IPS-20b (cell line): ENCODE measurements around the gene TSPAN15.
"Not testable (repeated sequence)": the region's sequence is repeated elsewhere in the genome, so short reads cannot be mapped to it uniquely, and the experiment has no call there.

Source experiments
- H3K27ac ChIP-seq: one replicate; pipeline ENCODE4 v1.5.1; 2013; ENCODE audit warnings: low read length
- H3K27me3 ChIP-seq: 2 replicates; pipeline ENCODE4 v1.6.1; 2013; ENCODE audit warnings: mild to moderate bottlenecking, low read length, inconsistent platforms; ENCODE audit not compliant: insufficient read depth
- H3K36me3 ChIP-seq: 2 replicates; pipeline ENCODE4 v1.6.1; 2013; ENCODE audit warnings: low read depth, mild to moderate bottlenecking, inconsistent platforms, low read length, moderate library complexity; ENCODE audit not compliant: insufficient read depth
- H3K4me1 ChIP-seq: 2 replicates; pipeline ENCODE4 v1.6.1; 2013; ENCODE audit warnings: mild to moderate bottlenecking, control low read depth, inconsistent platforms, low read length, moderate library complexity; ENCODE audit not compliant: insufficient read depth
- H3K4me3 ChIP-seq: 2 replicates; pipeline ENCODE4 v1.5.1; 2013; ENCODE audit warnings: mild to moderate bottlenecking, low read length, inconsistent platforms
- H3K9ac ChIP-seq: 2 replicates; pipeline ENCODE4 v1.6.1; 2013; ENCODE audit warnings: low read depth, mild to moderate bottlenecking, inconsistent platforms, low read length, moderate library complexity
- H3K9me3 ChIP-seq: 2 replicates; pipeline ENCODE4 v1.6.1; 2013; ENCODE audit warnings: mild to moderate bottlenecking, low read depth, low read length, inconsistent platforms; ENCODE audit not compliant: insufficient read depth

TSPAN15 gene

DNA sequence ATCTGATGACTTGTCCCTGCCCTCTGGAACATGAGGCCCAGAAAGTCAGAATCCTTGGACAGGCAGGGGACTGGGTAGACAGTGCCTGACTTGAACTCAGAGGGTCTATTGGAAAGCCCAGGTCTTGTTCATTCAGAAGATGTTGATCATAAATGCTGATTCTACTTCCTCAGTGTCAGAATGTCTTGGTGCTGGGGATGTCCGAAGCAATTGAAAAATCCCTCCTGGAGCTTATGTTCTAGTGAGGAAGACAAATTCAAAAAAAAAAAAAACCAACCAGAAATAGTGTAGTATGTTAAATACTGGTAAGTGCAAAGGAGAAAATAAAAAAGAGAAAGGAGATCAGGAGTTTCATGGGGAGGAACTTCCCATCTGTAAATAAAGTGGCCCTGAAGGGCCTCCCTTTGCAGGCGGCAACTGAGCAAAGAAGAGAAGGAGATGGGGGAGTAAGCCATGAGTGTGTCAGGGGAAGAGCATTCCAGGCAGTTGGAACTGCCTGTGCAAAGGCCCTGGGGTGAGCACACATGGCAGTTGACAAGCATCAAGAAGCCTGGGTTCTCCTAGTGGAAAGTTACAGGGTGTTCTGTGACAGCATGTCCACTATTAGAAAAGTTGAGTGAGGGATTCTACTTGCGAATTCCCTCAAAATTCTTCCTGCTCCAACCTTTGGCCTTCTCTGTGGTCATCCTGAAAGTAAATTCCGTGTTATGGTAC is 30.7 kb downstream of the TSPAN15 start:
- H3K9ac ChIP-seq = no peak overlapping the region

DNA sequence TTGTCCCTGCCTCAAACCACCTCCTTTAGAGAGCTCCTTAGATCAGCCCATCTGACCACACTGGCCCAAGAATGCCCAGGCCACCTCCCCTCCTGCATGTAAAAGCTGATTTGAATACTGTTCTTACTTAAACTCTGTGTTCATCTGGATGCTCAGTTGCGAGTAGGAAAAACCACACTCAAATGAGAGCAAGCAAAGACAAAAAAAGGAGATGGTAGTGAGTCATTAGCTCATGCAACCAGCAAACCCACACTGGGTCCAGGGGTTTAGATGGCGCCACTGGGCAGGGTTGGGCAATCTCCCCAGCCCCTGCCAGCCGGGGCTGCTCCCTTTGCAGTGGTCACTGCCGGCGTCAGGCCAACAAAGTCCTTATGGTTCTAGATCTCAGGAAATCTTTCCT is 32.7 kb downstream of the TSPAN15 start:
- no peak overlapping the region for H3K9ac ChIP-seq
- no peak overlapping the region for H3K4me3 ChIP-seq
- peaks cover 5% of the 10 kb centered on the region; the same call in 1 of the 2 replicates for H3K9me3 ChIP-seq
- H3K27me3 ChIP-seq = no peaks in the 10 kb centered on the region
- H3K36me3 ChIP-seq = no peaks in the 10 kb centered on the region
- H3K27ac ChIP-seq = no peak overlapping the region
- H3K4me1 ChIP-seq = peaks cover 3% of the 10 kb centered on the region; the same call in 1 of the 2 replicates

More for the DNA sequence above, 30.7 kb downstream of the TSPAN15 start:
- Histone ChIP-seq H3K27ac (no peak overlapping the region), H3K4me1 (peaks cover 3% of the 10 kb centered on the region; the same call in 1 of the 2 replicates), H3K9me3 (no peaks in the 10 kb centered on the region), H3K36me3 (no peaks in the 10 kb centered on the region), H3K27me3 (no peaks in the 10 kb centered on the region), H3K4me3 (no peak overlapping the region)

DNA sequence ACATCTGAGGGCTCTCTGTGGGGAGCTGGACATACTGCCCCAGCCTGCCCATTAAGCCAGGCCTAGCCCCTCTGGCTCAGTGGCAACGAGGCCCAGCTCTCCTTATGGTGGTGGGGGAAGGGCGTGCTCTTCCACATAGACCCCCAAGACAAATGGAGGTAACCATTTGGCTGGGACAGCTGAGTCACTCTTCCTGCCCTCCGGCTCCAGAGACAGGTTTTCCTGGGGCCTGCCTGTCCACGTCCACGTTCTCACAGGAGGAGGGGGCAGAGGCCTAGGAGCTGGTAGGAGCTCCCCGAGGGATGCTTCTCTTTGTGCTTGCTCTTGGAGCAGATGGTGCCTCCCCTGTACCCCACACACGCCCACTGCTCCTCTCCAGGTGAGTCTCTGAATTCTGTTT is 33.5 kb downstream of the TSPAN15 start:
- Histone ChIP-seq H3K27me3 (no peaks in the 10 kb centered on the region), H3K4me1 (peaks cover 2% of the 10 kb centered on the region; the same call in 1 of the 2 replicates), H3K27ac (no peak overlapping the region), H3K4me3 (no peak overlapping the region), H3K36me3 (no peaks in the 10 kb centered on the region), H3K9ac (no peak overlapping the region), H3K9me3 (peaks cover 5% of the 10 kb centered on the region; the same call in 1 of the 2 replicates)

DNA sequence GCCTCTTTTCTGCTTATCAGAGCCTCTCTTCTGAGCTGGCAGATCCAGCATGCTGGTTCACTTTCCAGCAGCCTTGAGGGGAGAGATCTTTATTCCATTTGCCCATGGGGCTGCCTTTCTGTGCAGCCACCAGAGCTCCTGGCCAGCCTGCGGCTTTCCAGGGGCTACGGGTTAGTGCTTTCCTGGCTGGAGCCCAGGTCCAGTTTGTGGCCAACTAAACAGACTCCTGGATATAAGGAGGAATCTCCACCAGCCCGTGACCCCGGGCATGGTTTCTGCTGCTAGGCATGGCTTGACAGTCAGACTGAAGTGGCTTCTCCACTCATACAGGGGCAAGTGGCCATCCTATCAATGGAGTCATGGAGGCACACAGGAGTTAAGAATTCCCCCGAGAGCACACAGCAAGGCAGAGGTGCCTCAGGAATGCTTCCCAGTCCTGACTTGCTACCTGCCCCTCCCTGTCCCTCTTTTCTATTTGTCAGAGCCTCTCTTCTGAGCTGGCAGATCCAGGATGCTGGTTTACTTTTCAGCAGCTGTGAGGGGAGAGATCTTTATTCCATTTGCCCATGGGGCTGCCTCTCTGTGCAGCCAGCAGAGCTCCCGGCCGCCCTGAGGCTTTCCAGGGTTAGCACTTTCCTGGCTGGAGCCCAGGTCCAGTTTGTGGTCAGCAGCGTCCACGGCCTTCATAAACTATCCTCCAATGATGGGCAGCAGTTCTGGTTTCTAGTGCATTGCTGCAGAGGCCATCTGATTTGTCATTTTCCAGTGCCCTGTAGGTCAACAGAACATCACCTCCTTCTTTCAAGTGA is 35.9 kb downstream of the TSPAN15 start:
- Histone ChIP-seq H3K27me3 (no peaks in the 10 kb centered on the region), H3K9ac (no peak overlapping the region), H3K27ac (no peak overlapping the region), H3K4me3 (no peak overlapping the region), H3K4me1 (no peaks in the 10 kb centered on the region), H3K36me3 (no peaks in the 10 kb centered on the region), H3K9me3 (peaks cover 5% of the 10 kb centered on the region; the same call in 1 of the 2 replicates)

DNA sequence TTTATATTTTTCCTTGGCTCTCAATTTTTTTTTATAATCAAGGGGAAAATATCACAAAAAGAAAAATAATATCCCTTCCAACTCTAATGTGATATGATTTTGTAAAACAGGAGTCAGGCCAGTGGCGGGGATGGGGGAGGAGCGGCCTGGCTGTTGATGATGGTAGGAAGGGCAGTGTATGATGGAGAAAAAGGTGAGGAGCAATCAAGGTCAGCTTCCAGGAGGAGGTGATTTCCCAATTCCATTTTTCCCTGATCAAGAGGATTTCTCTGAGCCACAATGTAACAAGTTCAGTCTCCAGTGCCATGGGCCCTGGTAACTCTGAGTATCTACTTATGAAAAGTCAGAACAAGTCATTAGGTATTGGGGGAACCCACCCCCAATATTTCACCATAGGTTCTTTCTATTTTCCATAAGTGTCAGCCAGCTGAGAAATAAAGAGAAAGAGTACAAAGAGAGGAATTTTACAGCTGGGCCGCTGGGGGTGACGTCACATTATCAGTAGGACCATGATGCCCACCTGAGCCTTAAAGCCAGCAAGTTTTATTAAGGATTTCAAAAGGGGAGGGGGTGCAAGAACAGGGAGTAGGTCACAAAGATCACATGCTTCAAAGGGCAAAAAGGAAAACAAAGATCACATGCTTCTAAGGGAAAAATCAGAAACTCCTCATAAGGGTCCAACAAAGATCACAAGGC is 37.0 kb downstream of the TSPAN15 start:
- not testable (repeated sequence) for H3K4me3 ChIP-seq, H3K4me1 ChIP-seq, H3K9me3 ChIP-seq, H3K9ac ChIP-seq, H3K27me3 ChIP-seq, H3K36me3 ChIP-seq, H3K27ac ChIP-seq

DNA sequence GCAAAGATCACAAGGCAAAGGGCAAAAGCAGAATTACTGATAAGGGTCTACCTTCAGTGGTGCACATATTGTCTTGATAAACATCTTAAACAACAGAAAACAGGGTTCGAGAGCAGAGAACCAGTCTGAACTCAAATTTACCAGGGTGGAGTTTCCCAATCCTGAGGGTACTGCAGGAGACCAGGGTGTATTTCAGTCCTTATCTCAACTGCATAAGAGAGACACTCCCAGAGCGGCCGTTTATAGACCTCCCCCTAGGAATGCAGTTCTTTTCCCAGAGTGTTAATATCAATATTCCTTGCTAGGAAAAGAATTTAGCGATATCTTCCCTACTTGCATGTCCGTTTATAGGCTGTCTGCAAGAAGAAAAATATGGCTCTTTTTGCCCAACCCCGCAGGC is 37.6 kb downstream of the TSPAN15 start:
- not testable (repeated sequence) for H3K27ac ChIP-seq, H3K4me1 ChIP-seq, H3K36me3 ChIP-seq, H3K9me3 ChIP-seq, H3K4me3 ChIP-seq, H3K9ac ChIP-seq, H3K27me3 ChIP-seq

DNA sequence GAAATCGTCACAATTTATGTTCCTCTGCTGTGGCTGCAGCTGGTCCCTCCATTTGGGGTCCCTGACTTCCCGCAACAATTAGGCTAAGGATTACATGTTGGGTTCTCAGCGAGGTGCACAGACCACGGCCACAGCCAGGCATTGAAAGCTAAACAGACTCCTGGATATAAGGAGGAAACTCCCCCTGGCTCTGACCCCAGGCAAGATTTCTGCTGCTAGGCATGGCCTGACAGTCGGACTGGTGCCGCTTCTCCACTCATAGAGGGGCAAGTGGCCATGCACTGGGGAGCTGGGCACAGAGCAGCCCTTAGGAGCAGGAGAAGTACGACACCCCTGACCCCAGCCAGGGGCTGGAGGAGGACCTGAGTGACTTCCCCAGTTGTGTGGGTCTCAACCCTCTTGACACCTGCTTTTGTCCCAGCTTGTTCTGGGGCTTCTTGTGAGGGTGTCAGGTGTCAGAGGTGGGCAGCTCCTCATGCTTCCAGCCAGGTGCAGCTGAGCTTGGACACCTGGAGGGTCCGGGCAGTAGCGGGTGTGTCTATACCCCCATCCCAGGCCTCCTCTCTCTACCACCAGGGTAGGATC is 38.3 kb downstream of the TSPAN15 start:
- H3K27me3 ChIP-seq = no peaks in the 10 kb centered on the region
- no peaks in the 10 kb centered on the region for H3K36me3 ChIP-seq
- H3K9ac ChIP-seq = no peak overlapping the region
- no peak overlapping the region for H3K27ac ChIP-seq
- no peak overlapping the region for H3K4me3 ChIP-seq
- H3K4me1 ChIP-seq = no peaks in the 10 kb centered on the region
- peaks cover 5% of the 10 kb centered on the region; the same call in 1 of the 2 replicates for H3K9me3 ChIP-seq

DNA sequence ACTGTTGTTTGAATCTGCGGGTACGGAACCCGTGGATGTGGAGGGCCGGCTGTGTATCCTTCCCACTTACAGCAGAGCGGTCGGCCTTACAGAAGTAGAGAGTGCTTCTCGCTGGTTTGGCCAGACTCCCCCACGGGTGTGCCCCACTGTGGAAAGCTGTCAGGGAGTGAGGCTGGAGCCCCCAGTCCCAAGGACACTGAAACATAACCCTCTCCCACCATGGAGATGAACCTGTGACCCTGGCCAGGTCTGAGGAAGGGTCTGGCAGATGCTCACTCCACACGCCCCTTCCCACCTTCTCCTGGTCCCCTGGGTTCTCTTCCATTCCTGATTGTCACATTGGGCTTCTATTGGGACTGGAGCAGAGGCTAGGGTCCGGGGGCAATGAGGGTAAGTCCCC is 39.6 kb downstream of the TSPAN15 start:
- Histone ChIP-seq H3K4me3 (no peak overlapping the region), H3K4me1 (no peaks in the 10 kb centered on the region), H3K36me3 (no peaks in the 10 kb centered on the region), H3K27ac (no peak overlapping the region), H3K9ac (no peak overlapping the region), H3K9me3 (peaks cover 5% of the 10 kb centered on the region; the same call in 1 of the 2 replicates), H3K27me3 (no peaks in the 10 kb centered on the region)

DNA sequence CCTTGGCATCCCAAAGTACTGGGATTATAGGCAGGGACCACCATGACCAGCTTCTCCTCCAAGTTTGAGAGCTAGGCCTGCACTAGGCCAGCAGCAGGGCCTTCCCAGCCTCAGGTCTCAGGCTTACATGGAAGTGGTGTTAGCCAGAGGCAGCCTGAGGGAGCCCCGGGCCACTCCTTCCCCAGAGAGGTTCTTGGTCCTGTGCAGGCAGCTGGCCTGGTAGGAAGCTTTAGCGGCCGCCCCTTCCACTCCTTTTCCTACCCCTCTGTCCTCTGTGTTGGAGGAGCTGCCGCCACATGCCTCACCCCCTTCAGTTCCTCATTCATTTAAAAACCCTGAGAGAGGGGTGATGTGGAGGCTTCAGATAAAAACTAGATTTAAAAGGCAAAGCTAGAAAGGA is 40.3 kb downstream of the TSPAN15 start:
- Histone ChIP-seq H3K36me3 (no peaks in the 10 kb centered on the region), H3K27ac (no peak overlapping the region), H3K27me3 (no peaks in the 10 kb centered on the region), H3K4me1 (no peaks in the 10 kb centered on the region), H3K4me3 (no peak overlapping the region), H3K9ac (no peak overlapping the region), H3K9me3 (peaks cover 5% of the 10 kb centered on the region; the same call in 1 of the 2 replicates)

DNA sequence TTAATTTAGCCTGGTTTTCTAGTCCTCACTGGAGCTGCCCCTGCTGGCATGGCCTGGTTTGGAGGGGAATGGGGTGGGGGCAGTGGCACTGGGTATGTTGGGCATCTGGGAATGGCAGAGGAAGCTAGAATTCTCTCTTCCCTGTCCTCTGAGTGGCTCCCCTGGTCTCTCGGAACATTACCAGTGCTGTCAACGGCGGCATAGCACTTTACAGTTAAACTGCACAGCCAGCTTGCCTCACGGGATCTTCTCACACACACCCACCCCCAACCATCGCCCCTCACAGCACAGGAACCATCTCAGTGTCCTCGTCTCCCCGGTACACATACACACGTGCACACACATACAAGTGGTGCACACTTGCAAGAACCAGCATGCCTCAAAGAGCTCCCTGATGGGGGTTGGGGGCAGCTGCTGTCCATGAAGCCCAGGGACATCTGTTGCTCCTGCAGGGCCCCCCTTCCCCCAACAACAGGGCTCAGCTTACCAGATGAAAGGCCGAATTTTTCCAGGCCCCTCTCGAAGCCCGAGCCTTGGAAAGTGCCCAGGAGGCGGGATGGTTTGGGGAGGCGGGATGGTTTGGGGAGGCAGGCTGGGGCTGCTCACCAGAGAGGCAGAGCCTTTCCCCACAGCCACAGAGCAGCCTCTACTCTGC is 41.0 kb downstream of the TSPAN15 start:
- no peaks in the 10 kb centered on the region for H3K36me3 ChIP-seq
- H3K9me3 ChIP-seq = peaks cover 5% of the 10 kb centered on the region; the same call in 1 of the 2 replicates
- H3K9ac ChIP-seq = no peak overlapping the region
- no peak overlapping the region for H3K4me3 ChIP-seq
- no peaks in the 10 kb centered on the region for H3K27me3 ChIP-seq
- H3K27ac ChIP-seq = no peak overlapping the region
- no peaks in the 10 kb centered on the region for H3K4me1 ChIP-seq
